WERI-Rb-1 (cell line): ENCODE data around the gene KBTBD13.

Experiments used
- DNase-seq: peaks from one replicate; pipeline ENCODE4 v3.0.0-alpha.2; 2020
- H3K27ac ChIP-seq: fragments of 250-450 bp; sonication (Bioruptor Pico); 2 replicates; pipeline ENCODE4 v1.5.1; 2020; ENCODE audit warnings: mild to moderate bottlenecking, moderate library complexity
- H3K27me3 ChIP-seq: fragments of 250-450 bp; sonication (Bioruptor Pico); 2 replicates; pipeline ENCODE4 v1.5.1; 2021; ENCODE audit warnings: mild to moderate bottlenecking, low read depth, moderate library complexity; ENCODE audit not compliant: insufficient read depth, severe bottlenecking
- H3K36me3 ChIP-seq: fragments of 250-450 bp; sonication (Bioruptor Pico); 2 replicates; pipeline ENCODE4 v1.5.1; 2020; ENCODE audit warnings: mild to moderate bottlenecking, moderate library complexity
- H3K4me3 ChIP-seq: 2 replicates; pipeline ENCODE4 v1.5.1; 2011; ENCODE audit warnings: low read depth, mild to moderate bottlenecking, control low read depth, low read length
- H3K9me3 ChIP-seq: fragments of 250-450 bp; sonication (Bioruptor Pico); 2 replicates; pipeline ENCODE4 v1.5.1; 2021; ENCODE audit warnings: mild to moderate bottlenecking, moderate library complexity; ENCODE audit not compliant: severe bottlenecking
- TF ChIP-seq, protein P1 (sequence below): IDR thresholded peaks from 2 replicates; pipeline ENCODE4 v1.5.1; 2011; ENCODE audit warnings: low read depth, mild to moderate bottlenecking, control low read depth, inconsistent platforms, low read length

Gene KBTBD13

DNA sequence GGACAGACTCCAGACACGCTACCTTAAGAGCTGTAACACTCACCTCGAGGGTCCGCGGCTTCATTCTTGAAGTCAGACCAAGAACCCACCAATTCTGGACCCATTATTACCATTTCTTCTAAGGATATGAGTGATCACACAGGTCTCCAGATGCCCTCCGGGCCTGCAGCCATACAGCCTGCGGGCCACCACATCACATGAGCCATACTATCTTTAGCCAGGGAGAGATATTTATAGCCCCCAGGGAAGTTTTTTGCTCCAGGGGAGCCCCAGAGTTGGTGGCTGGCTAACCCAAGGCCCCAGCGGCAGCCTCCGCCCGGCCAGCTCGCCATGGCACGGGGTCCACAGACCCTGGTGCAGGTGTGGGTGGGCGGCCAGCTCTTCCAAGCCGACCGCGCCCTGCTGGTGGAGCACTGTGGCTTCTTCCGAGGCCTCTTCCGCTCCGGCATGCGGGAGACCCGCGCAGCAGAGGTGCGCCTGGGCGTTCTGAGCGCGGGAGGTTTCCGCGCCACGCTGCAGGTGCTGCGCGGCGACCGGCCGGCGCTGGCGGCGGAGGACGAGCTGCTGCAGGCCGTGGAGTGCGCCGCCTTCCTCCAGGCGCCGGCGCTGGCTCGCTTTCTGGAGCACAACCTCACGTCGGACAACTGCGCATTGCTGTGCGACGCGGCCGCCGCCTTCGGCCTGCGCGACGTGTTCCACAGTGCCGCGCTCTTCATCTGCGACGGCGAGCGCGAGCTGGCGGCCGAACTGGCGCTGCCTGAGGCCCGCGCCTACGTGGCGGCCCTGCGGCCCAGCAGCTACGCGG, at the start of gene KBTBD13:
Gene KBTBD13 (plus strand): TSS at position 261 of the 805 bp plus-strand sequence. CDS start 70 bp downstream, at position 331.
- Histone ChIP-seq H3K4me3 (no peak within 1 kb of the TSS), H3K27ac (no peak within 1 kb of the TSS), H3K9me3 (no peaks in the 10 kb centered on the region), H3K36me3 (no peaks in the 10 kb centered on the region), H3K27me3 (no peaks in the 10 kb centered on the region)
- TF ChIP-seq, protein P1, sequence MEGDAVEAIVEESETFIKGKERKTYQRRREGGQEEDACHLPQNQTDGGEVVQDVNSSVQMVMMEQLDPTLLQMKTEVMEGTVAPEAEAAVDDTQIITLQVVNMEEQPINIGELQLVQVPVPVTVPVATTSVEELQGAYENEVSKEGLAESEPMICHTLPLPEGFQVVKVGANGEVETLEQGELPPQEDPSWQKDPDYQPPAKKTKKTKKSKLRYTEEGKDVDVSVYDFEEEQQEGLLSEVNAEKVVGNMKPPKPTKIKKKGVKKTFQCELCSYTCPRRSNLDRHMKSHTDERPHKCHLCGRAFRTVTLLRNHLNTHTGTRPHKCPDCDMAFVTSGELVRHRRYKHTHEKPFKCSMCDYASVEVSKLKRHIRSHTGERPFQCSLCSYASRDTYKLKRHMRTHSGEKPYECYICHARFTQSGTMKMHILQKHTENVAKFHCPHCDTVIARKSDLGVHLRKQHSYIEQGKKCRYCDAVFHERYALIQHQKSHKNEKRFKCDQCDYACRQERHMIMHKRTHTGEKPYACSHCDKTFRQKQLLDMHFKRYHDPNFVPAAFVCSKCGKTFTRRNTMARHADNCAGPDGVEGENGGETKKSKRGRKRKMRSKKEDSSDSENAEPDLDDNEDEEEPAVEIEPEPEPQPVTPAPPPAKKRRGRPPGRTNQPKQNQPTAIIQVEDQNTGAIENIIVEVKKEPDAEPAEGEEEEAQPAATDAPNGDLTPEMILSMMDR, result no peak
- DNase-seq, result no peak

DNA sequence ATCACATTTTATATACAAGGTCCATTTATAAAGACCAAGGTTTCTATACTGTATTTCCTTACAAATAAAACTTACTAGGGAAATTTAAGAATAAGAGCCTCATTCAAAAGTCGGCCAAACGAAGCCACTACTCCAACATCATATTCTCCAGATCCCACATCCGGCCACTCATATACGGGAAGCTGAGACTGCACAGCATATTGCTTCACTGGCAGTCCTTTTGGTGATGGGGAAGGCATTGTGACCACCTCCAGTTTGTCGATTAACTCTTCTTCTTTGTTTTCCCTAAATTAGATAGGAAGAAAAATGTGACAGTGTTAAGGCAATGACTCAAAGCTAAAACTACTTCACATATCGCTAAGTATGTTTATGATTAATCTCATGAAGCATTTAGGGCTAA, 49.8 kb upstream of the KBTBD13 start:
- no peak for DNase-seq
- TF ChIP-seq, protein P1, result no peak
- no peaks in the 10 kb centered on the region for H3K27me3 ChIP-seq
- H3K4me3 ChIP-seq, result no peak overlapping the region
- H3K27ac ChIP-seq, result no peak overlapping the region
- peaks cover 8% of the 10 kb centered on the region; the same call in 1 of the 2 replicates for H3K36me3 ChIP-seq
- H3K9me3 ChIP-seq, result no peaks in the 10 kb centered on the region

DNA sequence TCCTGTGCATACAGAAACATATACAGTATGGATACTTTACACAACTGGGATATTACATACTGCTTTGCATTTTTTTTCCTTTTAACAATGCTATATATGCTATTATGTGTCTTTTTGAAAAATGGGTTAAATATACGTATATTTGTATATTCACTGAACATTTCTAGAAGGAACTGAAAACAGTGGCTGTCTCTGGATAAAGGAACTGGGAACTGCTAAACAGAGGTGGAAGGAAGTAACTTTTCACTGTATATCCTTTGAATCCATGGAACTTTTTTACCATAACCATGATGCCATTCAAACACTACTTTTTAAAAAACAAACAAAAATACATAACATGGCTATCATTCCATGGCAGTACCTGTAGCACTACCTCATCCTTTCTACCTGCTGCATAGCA, 49.0 kb upstream of the KBTBD13 start:
- no peaks in the 10 kb centered on the region for H3K27me3 ChIP-seq
- no peak overlapping the region for H3K4me3 ChIP-seq
- DNase-seq, result no peak
- no peaks in the 10 kb centered on the region for H3K9me3 ChIP-seq
- TF ChIP-seq, protein P1, result no peak
- peaks cover 8% of the 10 kb centered on the region; the same call in 1 of the 2 replicates for H3K36me3 ChIP-seq
- H3K27ac ChIP-seq, result no peak overlapping the region

DNA sequence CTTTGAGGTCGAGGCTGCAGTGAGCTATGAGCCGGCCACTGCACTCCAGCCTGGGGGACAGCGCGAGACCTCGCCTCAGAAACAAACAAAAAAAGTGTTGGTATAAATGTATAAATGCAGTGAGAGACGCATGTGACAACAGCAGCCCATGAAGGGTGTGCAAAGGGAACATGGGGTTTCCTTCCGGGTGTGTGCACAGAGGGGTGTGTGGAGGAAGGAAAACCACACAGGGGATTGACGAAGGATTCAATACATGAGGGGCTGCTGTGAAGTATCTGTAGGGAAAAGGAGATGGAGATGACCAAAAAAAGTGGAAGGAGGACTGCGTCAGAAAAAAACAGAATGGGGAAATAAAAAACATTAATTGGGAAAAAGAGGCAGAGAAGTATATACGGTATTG, 48.2 kb upstream of the KBTBD13 start:
- H3K9me3 ChIP-seq, result no peaks in the 10 kb centered on the region
- DNase-seq, result no peak
- H3K27ac ChIP-seq, result no peak overlapping the region
- TF ChIP-seq, protein P1, result no peak
- H3K27me3 ChIP-seq, result no peaks in the 10 kb centered on the region
- H3K4me3 ChIP-seq, result peak overlapping the region; percentile 82; the same call in 1 of the 2 replicates
- peaks cover 8% of the 10 kb centered on the region; the same call in 1 of the 2 replicates for H3K36me3 ChIP-seq

DNA sequence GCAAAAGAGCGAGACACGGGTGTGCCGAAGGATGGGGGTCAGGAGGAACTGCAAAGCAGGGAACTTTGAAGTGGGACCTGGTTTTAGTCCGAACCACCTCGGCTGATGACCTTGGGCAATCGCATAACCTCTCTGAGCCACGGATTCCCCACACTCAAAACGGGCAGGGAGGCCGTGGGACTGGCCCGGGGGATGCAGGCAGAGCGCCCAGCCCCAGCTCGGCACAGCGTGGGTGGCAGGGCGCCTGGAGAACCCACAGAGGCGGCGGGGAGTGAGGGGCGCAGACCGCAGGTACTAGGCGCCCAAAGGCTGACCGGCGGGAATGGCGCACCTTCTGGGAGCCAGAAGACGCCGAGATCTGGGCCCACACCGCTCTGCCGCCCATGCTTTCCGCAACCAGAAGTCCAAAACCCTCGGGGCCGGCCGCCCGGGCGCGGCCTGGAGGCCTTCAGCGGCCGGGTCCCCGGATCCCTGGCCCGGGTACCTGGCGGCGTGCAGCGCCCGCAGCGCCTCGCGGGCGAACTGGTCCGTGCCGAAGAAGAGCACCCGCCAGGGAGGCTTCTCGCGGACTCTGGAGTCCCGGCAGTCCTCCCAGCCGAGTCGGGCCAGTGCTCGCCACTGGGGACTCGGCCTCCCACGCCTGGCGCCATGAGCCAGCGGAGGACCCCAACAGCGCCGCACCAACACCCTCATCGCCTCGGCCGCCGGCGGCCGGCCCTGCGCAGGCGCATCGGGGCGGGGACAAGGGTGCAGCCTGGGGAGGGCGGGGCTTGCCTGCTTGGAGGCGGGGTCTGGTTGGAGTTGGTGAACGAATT, 47.4 kb upstream of the KBTBD13 start, which contains the start of gene MTFMT:
Gene MTFMT (minus strand): TSS at position 719 of the 815 bp plus-strand sequence. CDS start 26 bp downstream, at position 693.
- no peaks in the 10 kb centered on the region for H3K9me3 ChIP-seq
- DNase-seq, result peak; percentile 93
- H3K36me3 ChIP-seq, result peaks cover 8% of the 10 kb centered on the region; the same call in 1 of the 2 replicates
- peak within 1 kb of the TSS; percentile 82 for H3K4me3 ChIP-seq
- peak within 1 kb of the TSS; percentile 64 for H3K27ac ChIP-seq
- H3K27me3 ChIP-seq, result no peaks in the 10 kb centered on the region
- TF ChIP-seq, protein P1, result peak; percentile 20; the same call in 1 of the 2 replicates
